CD4-positive, alpha-beta T cell (primary cell): ENCODE data around the gene CCL17. TPM values are rescaled to one million over a fixed set of nuclear protein-coding genes. Genes with fewer than 3 reads are reported as not detected.

Experiments used
- ATAC-seq: fragments of 200-7000 bp; cut with Tn5 transposase; one replicate; pipeline ENCODE4 v1.10.0; 2022; ENCODE audit warnings: mild to moderate bottlenecking; ENCODE audit not compliant: poor library complexity
- CTCF ChIA-PET: fragments of 350-600 bp; sonication (Branson Sonifier 250); formaldehyde crosslinking; loops from one replicate; lab custom pipeline; 2021; ENCODE audit warnings: antibody characterized with exemption, inconsistent platforms; lab: Charles Lee
- POLR2A ChIA-PET: fragments of 350-600 bp; sonication (Branson Sonifier 250); formaldehyde crosslinking; loops from one replicate; lab custom pipeline; 2021; ENCODE audit warnings: antibody characterized with exemption, inconsistent platforms; lab: Charles Lee
- DNase-seq, 14 experiments: peaks; one replicate each; pipeline ENCODE4 v3.0.0-alpha.2; 2013 to 2020; ENCODE audit warnings: mixed read lengths in 2 of 14
- H3K27ac ChIP-seq, 2 donors: one replicate each; pipeline versions ENCODE4 v1.5.1 to v1.7.0; 2013; ENCODE audit warnings: low read length in 2 of 2, low read depth in 1 of 2, mild to moderate bottlenecking in 1 of 2
- H3K27me3 ChIP-seq, 2 experiments: 1 replicate in 1 of 2; 2 replicates in 1 of 2; pipeline versions ENCODE4 v1.6.1 to v1.7.0; 2013; ENCODE audit warnings: low read length in 2 of 2, control low read depth in 1 of 2, mild to moderate bottlenecking in 1 of 2, moderate library complexity in 1 of 2; ENCODE audit not compliant: insufficient read depth in 2 of 2, control insufficient read depth in 1 of 2
- H3K36me3 ChIP-seq: one replicate; pipeline ENCODE4 v1.6.1; 2013; ENCODE audit warnings: low read length, control low read depth; ENCODE audit not compliant: insufficient read depth
- H3K4me1 ChIP-seq: one replicate; pipeline ENCODE4 v1.6.1; 2013; ENCODE audit warnings: low read length, control low read depth; ENCODE audit not compliant: insufficient read depth
- H3K4me3 ChIP-seq: one replicate; pipeline ENCODE4 v1.5.1; 2013; ENCODE audit warnings: mild to moderate bottlenecking, low read length, moderate library complexity
- H3K9me3 ChIP-seq, 2 experiments: 1 replicate in 1 of 2; 2 replicates in 1 of 2; pipeline versions ENCODE4 v1.6.1 to v1.7.0; 2013; ENCODE audit warnings: low read length in 2 of 2, mild to moderate bottlenecking in 2 of 2, control low read depth in 1 of 2, moderate library complexity in 1 of 2; ENCODE audit not compliant: control insufficient read depth in 1 of 2, insufficient read depth in 1 of 2
- H3K27ac Mint-ChIP-seq: one replicate; pipeline ENCODE4 v1.8.0; 2020; ENCODE audit warnings: mixed read lengths
- H3K27me3 Mint-ChIP-seq: one replicate; pipeline ENCODE4 v1.8.0; 2021; ENCODE audit warnings: mixed read lengths
- H3K36me3 Mint-ChIP-seq: one replicate; pipeline ENCODE4 v1.8.0; 2021; ENCODE audit warnings: low read depth, mixed read lengths
- H3K4me1 Mint-ChIP-seq: one replicate; pipeline ENCODE4 v1.8.0; 2021; ENCODE audit warnings: low read depth, mixed read lengths
- H3K4me3 Mint-ChIP-seq: one replicate; pipeline ENCODE4 v1.8.0; 2020; ENCODE audit warnings: mild to moderate bottlenecking, mixed read lengths
- H3K9me3 Mint-ChIP-seq: one replicate; pipeline ENCODE4 v1.8.0; 2020; ENCODE audit warnings: mixed read lengths
- intact Hi-C, 2 experiments: fragments of 100-400 bp; cut with DNase I in 1 of 2; cut with micrococcal nuclease in 1 of 2; formaldehyde crosslinking; loops; one replicate each; pipeline versions ENCODE4 v1.15.1 to v1.9.0; 2023 to 2025; cut with DNase I, micrococcal nuclease
- total RNA-seq, 174 experiments: library from RNA in 2 of 174; stranded (reverse) in 2 of 174; gene quantifications; one replicate each; pipeline ENCODE4 v1.2.3 and lab custom pipeline; 2021 to 2026
- TF ChIP-seq, protein P1 (sequence below): fragments of 200-600 bp; IDR thresholded peaks from one replicate; pipeline ENCODE4 v1.8.0; 2022; ENCODE audit warnings: antibody characterized with exemption, mild to moderate bottlenecking

The CCL17 gene
- total RNA-seq, 2 experiments from 2014 or later, result not detected

DNA sequence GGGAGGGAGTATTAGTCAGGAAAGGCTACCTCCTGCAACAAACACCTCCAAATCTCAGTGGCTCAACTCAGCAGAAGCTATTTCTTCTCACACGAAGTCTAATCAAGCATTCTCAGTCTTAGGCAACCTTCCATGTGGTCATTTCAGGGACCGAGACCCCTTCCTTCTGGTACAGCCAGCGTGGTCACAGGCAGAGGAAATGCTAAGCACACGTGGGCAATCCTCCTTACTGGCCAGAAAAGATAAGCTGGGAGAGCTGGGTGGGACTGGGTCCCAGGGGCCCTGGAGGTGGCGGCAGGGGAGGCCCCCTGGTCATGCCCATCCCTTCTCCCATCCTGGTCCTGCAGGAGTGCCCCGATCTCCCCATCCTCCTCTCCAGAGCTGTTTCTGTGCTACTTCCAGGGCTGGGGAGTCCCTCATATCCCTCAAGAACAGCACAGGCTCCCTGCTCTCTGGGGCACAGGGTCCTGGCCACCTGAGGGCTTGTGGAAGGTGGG is 38.0 kb upstream of the CCL17 start:
- no peak overlapping the region for H3K4me3 ChIP-seq
- CTCF ChIA-PET, result no interaction called here
- ATAC-seq, result no peak

DNA sequence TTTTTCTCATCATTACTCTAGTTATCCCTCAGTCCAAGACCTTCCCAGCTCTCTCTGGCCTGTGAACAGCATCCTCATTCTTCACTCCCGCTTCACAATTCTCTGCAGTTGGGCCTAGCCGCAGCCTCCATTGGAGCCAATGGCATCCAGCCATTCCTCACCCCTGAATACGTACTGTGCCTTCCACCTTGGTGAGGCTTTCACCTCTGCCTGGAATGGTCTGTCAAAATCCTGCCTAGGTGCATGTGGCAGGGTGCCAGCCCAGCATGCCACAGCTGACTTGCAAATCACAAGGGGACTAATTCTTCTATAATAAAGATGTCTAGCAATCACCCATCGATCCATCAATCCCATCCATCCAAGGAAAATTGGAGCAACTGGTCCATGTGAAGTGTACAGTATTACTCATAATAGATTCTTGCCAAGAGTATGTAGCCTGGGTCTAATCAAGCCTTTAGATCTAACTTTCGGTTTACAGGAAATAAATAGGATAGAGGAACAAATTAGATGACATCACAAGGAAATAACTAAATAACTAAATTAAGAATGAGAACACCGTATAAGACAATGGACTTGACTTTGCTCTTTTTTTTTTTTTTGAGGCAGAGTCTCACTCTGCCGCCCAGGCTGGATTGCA is 37.3 kb upstream of the CCL17 start:
- peaks cover 11% of the 10 kb centered on the region for H3K27me3 Mint-ChIP-seq

More for the DNA sequence above, 38.0 kb upstream of the CCL17 start:
- Histone ChIP-seq H3K9me3 (no peaks in the 10 kb centered on the region), H3K4me1 (no peaks in the 10 kb centered on the region), H3K27ac (no peak overlapping the region), H3K36me3 (no peaks in the 10 kb centered on the region), H3K27me3 (peaks cover 4 to 10% of the 10 kb centered on the region in 2 experiments)
- H3K27me3 Mint-ChIP-seq, result peaks cover 11% of the 10 kb centered on the region
- POLR2A ChIA-PET, result no interaction called here
- H3K4me1 Mint-ChIP-seq, result no peaks in the 10 kb centered on the region
- intact Hi-C loops, result no loop called here
- DNase-seq, result no peak
- H3K9me3 Mint-ChIP-seq, result no peaks in the 10 kb centered on the region
- H3K36me3 Mint-ChIP-seq, result no peaks in the 10 kb centered on the region
- no peak overlapping the region for H3K4me3 Mint-ChIP-seq
- no peak overlapping the region for H3K27ac Mint-ChIP-seq
- TF ChIP-seq, protein P1, sequence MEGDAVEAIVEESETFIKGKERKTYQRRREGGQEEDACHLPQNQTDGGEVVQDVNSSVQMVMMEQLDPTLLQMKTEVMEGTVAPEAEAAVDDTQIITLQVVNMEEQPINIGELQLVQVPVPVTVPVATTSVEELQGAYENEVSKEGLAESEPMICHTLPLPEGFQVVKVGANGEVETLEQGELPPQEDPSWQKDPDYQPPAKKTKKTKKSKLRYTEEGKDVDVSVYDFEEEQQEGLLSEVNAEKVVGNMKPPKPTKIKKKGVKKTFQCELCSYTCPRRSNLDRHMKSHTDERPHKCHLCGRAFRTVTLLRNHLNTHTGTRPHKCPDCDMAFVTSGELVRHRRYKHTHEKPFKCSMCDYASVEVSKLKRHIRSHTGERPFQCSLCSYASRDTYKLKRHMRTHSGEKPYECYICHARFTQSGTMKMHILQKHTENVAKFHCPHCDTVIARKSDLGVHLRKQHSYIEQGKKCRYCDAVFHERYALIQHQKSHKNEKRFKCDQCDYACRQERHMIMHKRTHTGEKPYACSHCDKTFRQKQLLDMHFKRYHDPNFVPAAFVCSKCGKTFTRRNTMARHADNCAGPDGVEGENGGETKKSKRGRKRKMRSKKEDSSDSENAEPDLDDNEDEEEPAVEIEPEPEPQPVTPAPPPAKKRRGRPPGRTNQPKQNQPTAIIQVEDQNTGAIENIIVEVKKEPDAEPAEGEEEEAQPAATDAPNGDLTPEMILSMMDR, result no peak

DNA sequence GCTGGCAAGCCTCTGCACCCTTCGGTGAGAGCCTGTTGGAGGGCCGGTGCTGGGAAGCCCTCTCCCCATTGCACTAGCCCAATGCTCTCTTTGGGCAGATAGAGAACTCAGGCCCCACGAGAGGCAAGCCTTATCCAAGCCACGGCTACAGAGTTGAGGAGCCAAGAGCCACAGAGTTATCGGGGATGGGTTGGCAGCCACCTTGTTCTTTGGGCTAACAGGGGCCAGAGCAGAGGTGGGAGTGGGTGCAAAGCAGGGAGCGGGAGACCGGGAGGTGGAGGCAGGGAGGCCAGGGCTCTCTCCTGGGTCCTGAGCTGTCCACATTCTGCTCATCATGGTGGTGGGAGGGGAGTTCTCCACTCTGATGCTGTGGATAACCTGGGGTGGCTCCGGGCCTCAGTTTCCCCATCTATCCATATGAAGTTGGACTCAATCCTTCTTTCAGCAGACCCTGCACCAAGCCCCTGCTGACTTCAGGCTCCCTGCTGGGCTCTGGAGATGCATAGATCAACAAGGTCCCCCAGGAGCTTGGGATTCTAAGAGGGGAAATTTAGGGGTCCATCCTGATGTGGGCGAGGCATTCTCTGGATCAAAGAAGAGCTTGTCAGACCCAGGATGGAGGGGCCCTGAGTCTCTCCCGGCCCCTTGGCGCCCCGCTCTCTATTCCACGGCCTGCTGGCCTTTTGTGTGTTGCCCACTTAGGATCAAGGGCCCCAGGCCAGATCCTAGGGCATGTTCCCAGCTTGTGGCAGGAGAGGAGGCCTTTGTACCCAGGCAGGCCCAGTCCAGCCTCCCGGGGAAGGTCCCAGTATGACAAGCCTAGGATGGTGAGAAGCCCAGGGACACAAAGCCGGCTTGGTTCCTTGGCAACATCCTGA is 32.8 kb upstream of the CCL17 start:
- TF ChIP-seq, protein P1, result no peak
- Mint-ChIP-seq H3K27ac (no peak overlapping the region), H3K9me3 (no peaks in the 10 kb centered on the region), H3K27me3 (peaks cover 5% of the 10 kb centered on the region), H3K36me3 (no peaks in the 10 kb centered on the region), H3K4me3 (no peak overlapping the region), H3K4me1 (no peaks in the 10 kb centered on the region)
- POLR2A ChIA-PET, result no interaction called here
- Histone ChIP-seq H3K9me3 (no peaks in the 10 kb centered on the region), H3K36me3 (no peaks in the 10 kb centered on the region), H3K27ac (no peak overlapping the region), H3K27me3 (no peaks in the 10 kb centered on the region), H3K4me3 (no peak overlapping the region), H3K4me1 (no peaks in the 10 kb centered on the region)
- ATAC-seq (no peak), DNase-seq (no peak)
- CTCF ChIA-PET, result no interaction called here
- intact Hi-C loops, result no loop called here

More for the DNA sequence above, 37.3 kb upstream of the CCL17 start:
- Mint-ChIP-seq H3K4me1 (no peaks in the 10 kb centered on the region), H3K9me3 (no peaks in the 10 kb centered on the region), H3K36me3 (no peaks in the 10 kb centered on the region), H3K27ac (no peak overlapping the region), H3K4me3 (no peak overlapping the region)
- H3K27ac ChIP-seq, result no peak overlapping the region
- peaks cover 4 to 10% of the 10 kb centered on the region in 2 experiments for H3K27me3 ChIP-seq
- ATAC-seq (no peak), DNase-seq (no peak)
- no peak overlapping the region for H3K4me3 ChIP-seq
- POLR2A ChIA-PET, result no interaction called here
- TF ChIP-seq, protein P1, result no peak
- H3K36me3 ChIP-seq, result no peaks in the 10 kb centered on the region
- CTCF ChIA-PET, result no interaction called here
- no peaks in the 10 kb centered on the region for H3K9me3 ChIP-seq
- H3K4me1 ChIP-seq, result no peaks in the 10 kb centered on the region
- intact Hi-C loops, result no loop called here
